Fibroblast of villous mesenchyme (primary cell): ENCODE data around the gene HBZ. TPM values are rescaled to one million over a fixed set of nuclear protein-coding genes. Genes with fewer than 3 reads are reported as not detected.
"Not testable (repeated sequence)": the region's sequence is repeated elsewhere in the genome, so short reads cannot be mapped to it uniquely, and the experiment has no call there.

Experiments used
- DNase-seq: peaks from one replicate; pipeline ENCODE4 v3.0.0-alpha.2; 2010; ENCODE audit warnings: low read depth
- H3K4me3 ChIP-seq: 2 replicates; pipeline ENCODE4 v1.5.1; 2011; ENCODE audit warnings: low read depth, mild to moderate bottlenecking, low read length
- total RNA-seq: library from RNA; depleted of rRNA; stranded (reverse); fragments of >200 nt; gene quantifications from 2 replicates; pipeline ENCODE4 v1.2.3, GENCODE V29; 2012
- TF ChIP-seq, protein P1 (sequence below): IDR thresholded peaks from 2 replicates; pipeline ENCODE4 v1.5.1; 2012; ENCODE audit warnings: low read depth, mild to moderate bottlenecking, low read length; ENCODE audit not compliant: insufficient read depth

HBZ gene
- total RNA-seq, 1 donor: not detected

DNA sequence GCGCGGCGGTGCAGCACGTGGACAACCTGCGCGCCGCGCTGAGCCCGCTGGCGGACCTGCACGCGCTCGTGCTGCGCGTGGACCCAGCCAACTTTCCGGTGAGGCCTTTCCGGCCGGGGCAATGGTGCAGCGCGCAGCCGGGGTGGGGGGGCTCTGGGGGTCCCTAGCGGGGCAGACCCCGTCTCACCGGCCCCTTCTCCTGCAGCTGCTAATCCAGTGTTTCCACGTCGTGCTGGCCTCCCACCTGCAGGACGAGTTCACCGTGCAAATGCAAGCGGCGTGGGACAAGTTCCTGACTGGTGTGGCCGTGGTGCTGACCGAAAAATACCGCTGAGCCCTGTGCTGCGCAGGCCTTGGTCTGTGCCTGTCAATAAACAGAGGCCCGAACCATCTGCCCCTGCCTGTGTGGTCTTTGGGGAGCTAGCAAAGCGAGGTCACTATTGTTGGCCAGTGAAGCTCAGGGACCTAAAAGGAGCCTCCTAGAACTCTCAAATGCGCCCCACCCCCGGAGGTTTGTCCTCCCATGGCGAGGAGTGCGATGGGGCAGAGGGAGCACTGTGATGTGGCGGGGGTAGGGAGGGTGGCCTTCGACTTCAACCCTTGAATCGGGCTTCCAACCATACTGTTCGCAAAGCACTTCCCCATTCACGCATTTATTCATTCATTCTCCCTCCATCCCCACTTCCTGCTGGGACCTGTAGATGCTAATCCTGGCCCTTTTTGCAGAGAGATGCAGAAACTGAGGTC is 14.1 kb downstream of the HBZ start:
- DNase-seq: no peak
- TF ChIP-seq, protein P1, sequence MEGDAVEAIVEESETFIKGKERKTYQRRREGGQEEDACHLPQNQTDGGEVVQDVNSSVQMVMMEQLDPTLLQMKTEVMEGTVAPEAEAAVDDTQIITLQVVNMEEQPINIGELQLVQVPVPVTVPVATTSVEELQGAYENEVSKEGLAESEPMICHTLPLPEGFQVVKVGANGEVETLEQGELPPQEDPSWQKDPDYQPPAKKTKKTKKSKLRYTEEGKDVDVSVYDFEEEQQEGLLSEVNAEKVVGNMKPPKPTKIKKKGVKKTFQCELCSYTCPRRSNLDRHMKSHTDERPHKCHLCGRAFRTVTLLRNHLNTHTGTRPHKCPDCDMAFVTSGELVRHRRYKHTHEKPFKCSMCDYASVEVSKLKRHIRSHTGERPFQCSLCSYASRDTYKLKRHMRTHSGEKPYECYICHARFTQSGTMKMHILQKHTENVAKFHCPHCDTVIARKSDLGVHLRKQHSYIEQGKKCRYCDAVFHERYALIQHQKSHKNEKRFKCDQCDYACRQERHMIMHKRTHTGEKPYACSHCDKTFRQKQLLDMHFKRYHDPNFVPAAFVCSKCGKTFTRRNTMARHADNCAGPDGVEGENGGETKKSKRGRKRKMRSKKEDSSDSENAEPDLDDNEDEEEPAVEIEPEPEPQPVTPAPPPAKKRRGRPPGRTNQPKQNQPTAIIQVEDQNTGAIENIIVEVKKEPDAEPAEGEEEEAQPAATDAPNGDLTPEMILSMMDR: no peak
- no peak overlapping the region for H3K4me3 ChIP-seq

DNA sequence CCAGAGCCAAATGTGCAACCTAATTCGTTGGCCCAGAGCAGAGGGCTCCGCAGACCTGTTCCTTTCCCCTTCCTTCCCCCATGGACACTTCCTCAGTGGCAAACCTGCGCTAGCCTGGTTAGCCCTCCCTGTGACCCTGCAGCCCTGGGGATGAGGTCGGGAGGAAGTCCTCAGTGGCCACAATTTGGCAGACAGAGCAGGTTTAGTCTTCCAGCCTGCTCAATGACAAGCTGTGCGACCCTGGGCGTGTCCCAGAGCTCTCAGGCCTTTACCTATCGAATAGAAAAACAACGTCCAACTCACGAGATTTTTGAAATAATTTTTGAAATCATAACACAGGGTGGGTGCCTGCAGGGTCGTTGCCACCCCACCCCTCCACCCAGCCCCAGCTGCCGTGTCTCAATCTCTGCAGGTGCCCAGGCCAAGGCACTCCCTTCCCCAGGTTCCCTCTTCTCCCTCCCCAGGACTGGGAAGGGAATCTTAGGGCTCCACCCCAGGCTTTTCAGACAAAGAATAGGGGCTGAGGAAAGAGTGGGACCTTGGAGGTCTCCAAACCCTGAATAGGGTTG is 14.8 kb downstream of the HBZ start:
- no peak for DNase-seq
- no peak overlapping the region for H3K4me3 ChIP-seq
- TF ChIP-seq, protein P1: no peak

DNA sequence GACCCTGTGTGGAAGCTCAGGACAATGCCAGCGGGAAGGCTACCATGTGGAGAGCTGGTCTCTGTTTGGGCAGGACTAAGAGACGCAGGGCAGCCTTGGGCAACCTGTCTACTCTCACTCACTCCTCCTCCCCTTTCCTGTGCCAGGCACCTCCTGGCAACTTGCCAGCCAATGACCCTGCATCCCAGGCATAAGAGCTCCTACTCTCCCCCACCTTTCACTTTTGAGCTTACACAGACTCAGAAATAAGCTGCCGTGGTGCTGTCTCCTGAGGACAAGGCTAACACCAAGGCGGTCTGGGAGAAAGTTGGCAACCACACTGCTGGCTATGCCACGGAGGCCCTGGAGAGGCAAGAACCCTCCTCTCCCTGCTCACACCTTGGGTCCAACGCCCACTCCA is 16.0 kb downstream of the HBZ start:
- H3K4me3 ChIP-seq: no peak overlapping the region
- TF ChIP-seq, protein P1: no peak
- no peak for DNase-seq

- TF ChIP-seq, protein P1: no peak
- no peak overlapping the region for H3K4me3 ChIP-seq
- no peak for DNase-seq
Measured at GRCh38 chr16:169014-169413, 16.6 kb downstream of the HBZ start.

DNA sequence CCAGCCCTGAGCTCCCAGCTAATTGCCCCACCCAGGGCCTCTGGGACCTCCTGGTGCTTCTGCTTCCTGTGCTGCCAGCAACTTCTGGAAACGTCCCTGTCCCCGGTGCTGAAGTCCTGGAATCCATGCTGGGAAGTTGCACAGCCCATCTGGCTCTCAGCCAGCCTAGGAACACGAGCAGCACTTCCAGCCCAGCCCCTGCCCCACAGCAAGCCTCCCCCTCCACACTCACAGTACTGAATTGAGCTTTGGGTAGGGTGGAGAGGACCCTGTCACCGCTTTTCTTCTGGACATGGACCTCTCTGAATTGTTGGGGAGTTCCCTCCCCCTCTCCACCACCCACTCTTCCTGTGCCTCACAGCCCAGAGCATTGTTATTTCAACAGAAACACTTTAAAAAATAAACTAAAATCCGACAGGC is 17.7 kb downstream of the HBZ start:
- H3K4me3 ChIP-seq, DNase-seq: not testable (repeated sequence)

DNA sequence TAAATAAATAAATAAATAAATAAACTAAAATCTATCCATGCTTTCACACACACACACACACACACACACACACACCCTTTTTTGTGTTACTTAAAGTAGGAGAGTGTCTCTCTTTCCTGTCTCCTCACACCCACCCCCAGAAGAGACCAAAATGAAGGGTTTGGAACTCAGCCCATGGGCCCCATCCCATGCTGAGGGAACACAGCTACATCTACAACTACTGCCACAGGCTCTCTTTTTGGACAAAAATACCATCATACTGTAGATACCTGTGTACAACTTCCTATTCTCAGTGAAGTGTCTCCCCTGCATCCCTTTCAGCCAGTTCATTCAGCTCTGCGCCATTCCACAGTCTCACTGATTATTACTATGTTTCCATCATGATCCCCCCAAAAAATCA is 18.3 kb downstream of the HBZ start:
- H3K4me3 ChIP-seq: no peak overlapping the region
- DNase-seq: no peak
- TF ChIP-seq, protein P1: no peak

DNA sequence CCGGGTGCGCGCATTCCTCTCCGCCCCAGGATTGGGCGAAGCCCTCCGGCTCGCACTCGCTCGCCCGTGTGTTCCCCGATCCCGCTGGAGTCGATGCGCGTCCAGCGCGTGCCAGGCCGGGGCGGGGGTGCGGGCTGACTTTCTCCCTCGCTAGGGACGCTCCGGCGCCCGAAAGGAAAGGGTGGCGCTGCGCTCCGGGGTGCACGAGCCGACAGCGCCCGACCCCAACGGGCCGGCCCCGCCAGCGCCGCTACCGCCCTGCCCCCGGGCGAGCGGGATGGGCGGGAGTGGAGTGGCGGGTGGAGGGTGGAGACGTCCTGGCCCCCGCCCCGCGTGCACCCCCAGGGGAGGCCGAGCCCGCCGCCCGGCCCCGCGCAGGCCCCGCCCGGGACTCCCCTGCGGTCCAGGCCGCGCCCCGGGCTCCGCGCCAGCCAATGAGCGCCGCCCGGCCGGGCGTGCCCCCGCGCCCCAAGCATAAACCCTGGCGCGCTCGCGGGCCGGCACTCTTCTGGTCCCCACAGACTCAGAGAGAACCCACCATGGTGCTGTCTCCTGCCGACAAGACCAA is 20.0 kb downstream of the HBZ start, which contains the start of gene HBA2:
Gene HBA2 (plus strand): TSS at position 503 of the 568 bp plus-strand sequence. CDS start 37 bp downstream, at position 540.
- DNase-seq, H3K4me3 ChIP-seq: not testable (repeated sequence)

DNA sequence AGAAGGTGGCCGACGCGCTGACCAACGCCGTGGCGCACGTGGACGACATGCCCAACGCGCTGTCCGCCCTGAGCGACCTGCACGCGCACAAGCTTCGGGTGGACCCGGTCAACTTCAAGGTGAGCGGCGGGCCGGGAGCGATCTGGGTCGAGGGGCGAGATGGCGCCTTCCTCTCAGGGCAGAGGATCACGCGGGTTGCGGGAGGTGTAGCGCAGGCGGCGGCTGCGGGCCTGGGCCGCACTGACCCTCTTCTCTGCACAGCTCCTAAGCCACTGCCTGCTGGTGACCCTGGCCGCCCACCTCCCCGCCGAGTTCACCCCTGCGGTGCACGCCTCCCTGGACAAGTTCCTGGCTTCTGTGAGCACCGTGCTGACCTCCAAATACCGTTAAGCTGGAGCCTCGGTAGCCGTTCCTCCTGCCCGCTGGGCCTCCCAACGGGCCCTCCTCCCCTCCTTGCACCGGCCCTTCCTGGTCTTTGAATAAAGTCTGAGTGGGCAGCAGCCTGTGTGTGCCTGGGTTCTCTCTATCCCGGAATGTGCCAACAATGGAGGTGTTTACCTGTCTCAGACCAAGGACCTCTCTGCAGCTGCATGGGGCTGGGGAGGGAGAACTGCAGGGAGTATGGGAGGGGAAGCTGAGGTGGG is 20.9 kb downstream of the HBZ start:
- DNase-seq, H3K4me3 ChIP-seq: not testable (repeated sequence)

GRCh38 chr16:173928-174769 is 21.7 kb downstream of the HBZ start:
- H3K4me3 ChIP-seq, DNase-seq: not testable (repeated sequence)
